HG03060 (cell line): ENCODE data around the gene DYNC2LI1.
"Not testable (repeated sequence)": the region's sequence is repeated elsewhere in the genome, so short reads cannot be mapped to it uniquely, and the experiment has no call there.

Experiments
- ATAC-seq: cut with Tn5 transposase; IDR thresholded peaks from one replicate; pipeline ENCODE4 v1.9.1; 2021; ENCODE audit warnings: low read depth, moderate number of reproducible peaks; ENCODE audit not compliant: unreplicated experiment

DYNC2LI1 gene

DNA sequence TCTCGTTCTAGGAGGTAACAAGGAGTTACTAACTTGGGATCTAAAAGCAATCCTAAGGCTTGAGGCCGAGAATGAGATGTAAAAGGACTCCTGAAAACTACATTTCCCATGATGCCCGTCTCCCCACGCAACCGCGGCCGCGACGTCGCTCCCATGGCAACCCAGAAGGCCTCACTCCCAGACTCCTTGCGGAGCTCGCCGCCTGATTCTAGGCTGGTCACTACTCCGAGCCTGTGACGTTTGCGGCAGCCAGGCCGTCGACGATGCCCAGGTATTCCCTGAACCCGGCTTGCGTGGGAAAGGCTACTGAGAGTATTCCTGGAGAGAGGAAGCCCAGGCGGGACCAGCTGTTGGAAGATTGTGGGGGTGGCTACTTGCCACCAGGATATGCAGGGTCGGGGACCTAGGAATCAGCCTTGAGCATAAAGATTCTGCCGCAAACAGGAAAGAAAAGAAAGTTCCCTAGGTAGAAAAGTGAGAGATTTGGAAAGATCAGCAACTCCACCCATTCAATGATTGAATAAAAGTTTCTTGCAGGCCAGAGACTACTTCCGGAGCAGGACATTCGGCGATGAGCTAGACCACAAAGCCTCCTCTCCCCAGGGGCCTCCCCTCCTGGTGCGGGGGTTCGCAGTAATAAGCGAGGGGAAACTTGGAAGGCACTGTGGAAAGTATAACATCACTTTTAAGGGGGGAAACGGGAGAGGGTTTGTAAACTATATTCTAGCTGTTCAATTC lies at the start of gene DYNC2LI1:
TSS of gene DYNC2LI1 (plus strand) at position 164 of the 738 bp plus-strand sequence. CDS start at position 264, 100 bp downstream.
- no peak for ATAC-seq

DNA sequence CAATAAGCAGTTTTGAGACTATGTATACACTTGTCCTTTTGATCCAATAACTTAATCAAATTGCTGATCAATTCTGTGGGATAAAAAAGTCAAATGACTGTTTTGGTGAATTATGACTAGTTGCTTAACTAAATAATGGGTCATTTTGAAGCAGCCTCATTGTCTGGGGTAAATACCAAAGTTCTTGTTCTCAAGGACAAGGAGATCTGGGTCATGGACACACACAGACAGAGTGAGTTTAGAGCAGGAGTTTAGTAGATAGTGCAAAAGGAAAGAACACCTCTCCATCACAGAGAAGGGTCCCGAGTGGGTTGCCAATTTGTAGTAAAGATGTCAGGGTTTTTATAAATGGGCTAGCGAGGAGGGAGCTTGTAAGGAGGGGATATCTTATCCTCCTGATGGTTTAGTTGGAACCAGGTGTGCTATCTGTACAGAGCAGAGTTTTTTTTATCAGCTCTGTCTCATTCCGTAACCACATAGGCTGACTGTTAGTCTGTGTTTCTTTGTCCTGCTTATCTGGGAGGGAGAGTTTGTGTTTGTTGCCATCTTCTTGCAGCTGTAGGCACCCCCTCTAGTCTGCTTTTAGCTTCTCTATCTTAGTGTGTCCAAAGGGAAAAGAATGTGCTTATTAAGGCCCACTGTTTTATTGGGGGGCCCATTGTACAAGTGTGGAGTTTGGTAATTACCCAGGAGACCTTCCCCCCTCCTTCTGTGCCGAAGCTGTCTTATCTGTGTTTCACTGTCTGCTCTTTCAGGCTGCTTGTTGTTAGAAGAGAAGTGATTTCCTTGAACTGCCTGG lies 48.9 kb upstream of the DYNC2LI1 start:
- no peak for ATAC-seq

GRCh38 chr2:43725711-43726246 lies 48.1 kb upstream of the DYNC2LI1 start:
- ATAC-seq, result no peak

DNA sequence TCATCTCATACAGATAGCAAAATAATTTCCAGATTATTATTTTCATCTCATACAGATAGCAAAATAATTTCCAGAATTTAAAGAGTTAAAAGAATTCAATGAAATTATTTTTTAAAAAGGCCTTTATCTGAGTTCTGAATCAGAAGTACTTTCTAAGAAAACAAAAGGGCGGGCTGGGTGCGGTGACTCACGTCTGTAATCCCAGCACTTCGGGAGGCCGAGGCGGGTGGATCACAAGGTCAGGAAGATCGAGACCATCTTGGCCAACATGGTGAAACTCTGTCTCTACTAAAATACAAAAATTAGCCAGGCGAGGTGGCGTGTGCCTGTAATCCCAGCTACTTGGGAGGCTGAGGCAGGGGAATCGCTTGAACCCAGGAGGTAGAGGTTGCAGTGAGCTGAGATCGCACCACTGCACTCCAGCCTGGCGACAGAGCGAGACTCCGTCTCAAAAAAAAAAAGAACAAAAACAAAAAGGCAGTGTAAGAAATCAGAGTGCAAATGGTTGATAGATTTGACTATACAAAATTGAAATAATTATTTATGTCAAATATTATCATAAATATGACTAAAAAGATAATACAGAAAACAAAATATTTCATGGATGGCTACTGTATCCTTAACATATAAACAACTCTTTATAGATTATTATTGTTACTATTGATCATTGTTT lies 46.7 kb upstream of the DYNC2LI1 start:
- not testable (repeated sequence) for ATAC-seq

- no peak for ATAC-seq
Observed at GRCh38 chr2:43727634-43728014, 46.2 kb upstream of the DYNC2LI1 start.

DNA sequence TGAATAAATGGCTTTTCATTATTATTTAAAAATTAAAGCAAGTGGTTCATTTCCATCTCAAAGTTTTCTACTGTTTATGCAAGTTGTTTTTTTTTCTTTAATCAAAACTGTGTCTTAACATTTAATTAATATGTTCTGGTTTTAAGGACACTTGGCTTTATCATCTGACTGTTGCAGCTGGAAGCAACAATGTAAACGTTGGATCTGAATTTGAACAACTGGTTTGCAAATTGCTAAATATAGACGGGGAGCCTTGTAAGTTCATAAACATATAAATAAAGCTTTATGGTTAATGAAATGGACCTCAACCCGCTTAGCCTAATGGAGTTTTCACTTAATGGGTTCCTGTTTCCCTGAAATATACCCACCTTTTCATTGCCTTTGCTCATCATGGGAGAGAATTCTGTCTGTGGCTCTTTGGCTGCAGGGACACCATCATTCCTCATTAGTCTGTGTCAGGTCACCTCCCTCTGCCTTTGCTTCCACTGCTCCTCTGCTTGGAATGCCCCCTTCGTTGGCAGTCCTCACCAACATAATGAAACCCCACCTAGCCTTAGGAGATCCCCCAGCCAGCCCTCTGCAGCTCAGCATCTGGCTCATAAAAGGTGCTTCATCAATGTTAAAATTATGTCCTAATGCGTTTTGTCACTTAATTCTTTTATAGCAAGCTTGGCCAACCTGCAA lies 44.2 kb upstream of the DYNC2LI1 start:
- no peak for ATAC-seq

DNA sequence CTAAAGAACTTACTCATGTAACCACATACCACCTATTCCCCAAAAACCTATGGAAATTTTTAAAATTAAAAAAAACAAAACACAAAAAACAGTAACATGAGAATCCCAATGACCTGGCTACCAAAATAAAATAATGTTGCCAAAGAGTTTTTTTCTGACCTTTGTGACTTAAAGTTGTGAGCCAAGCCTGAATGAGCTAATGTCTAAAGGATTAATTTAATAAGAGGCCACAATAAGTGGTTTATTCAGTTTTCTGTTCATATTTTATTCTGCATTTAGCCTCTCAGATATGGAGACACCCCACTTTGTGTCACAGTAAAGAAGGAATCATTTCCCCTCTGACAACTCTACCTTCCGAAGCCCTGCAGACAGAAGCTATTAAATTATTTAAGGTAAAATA lies 42.6 kb upstream of the DYNC2LI1 start:
- no peak for ATAC-seq

DNA sequence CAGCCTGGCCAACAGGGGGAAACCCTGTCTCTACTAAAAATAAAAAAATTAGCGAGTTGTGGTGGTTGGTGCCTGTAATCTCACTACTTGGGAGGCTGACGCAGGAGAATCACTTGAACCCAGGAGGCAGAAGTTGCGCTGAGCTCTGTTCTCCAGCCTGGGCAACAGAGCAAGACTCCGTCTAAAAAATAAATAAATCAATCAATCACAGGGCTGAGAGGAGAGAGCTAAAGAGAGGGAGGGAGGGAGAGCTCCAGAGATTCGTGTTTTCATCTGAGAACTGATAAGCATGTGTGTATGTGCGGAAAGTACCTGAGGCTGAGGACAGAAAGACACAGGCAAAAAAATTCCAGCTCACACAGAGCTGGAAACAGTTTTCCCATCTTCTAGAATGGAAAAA lies 37.2 kb upstream of the DYNC2LI1 start:
- ATAC-seq, result no peak

- no peak for ATAC-seq
Observed at GRCh38 chr2:43737097-43737854, 36.6 kb upstream of the DYNC2LI1 start.

- ATAC-seq, result no peak
Observed at GRCh38 chr2:43737855-43738254, 36.0 kb upstream of the DYNC2LI1 start.

DNA sequence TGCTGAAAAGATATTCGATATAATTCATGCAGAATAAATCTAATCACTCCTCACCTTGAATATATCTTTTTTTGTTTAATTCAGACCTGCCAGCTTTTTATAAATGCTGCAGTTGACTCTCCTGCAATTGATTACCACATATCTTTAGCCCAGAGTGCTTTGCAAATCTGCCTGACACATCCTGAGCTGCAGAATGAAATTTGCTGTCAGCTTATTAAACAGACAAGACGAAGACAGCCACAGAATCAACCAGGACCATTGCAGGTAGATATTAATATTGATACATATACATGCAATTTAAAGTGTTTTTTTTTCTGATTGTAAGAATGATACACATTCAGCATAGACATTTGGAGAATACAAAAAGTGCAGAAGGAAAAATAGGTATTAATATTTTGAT lies 35.6 kb upstream of the DYNC2LI1 start:
- ATAC-seq, result no peak

- ATAC-seq, result no peak
Observed at GRCh38 chr2:43743706-43744105, 30.1 kb upstream of the DYNC2LI1 start.

DNA sequence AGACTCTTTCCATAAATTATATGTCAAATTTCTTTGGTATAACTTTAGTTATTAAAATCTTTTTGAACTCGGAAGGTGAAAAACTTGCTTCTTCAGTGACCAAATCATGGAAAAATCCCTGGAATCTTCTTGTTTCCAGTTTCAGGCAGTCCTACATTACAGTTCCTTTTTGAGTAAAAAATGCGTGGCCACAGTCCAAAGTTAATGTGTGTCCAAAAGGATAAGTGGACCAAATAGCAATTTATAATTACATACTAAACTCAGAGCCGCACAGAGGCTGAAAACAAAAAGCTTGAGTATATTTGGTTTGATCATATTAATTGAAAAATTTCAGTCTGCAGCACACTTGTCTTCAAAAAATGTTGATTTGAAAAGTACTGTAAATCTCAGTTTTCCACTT lies 28.4 kb upstream of the DYNC2LI1 start:
- ATAC-seq, result no peak

DNA sequence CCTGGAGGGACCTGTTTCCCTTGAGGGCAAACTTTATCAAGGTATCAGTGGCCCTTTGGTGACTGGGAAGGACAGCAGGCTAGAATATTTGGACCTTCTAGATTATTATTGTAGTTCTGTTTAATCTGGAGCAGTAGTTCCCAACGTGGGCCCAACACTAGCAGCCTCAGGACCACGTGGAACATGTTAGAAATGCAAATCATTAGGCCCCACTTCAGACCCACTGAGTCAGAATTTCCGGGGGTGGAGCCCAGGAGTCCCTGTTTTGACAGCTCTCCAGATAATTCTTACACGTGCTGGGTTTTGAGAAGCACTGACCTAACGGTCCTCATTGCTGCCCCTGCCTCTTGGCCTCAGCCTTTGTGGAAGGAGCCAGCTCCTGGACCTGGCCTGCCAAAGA lies 25.5 kb upstream of the DYNC2LI1 start:
- ATAC-seq, result no peak

DNA sequence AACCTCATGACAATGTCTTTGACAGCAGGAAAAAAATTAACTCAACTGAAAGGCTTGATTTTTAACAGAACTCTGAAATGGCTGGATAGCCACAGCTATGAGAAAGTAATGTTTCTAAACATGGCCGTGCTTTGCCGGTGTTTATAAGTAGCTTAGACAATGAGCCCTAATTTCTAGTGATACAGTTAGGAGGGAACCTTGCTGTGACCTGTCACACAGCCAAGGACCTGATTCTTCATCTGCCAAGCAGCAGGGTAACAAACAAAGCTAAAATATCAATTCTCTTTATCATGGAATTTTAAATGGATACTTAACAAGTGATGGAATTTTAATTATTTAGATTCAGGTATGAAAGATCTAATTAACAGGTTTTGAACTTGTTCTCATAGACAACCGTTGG lies 24.3 kb upstream of the DYNC2LI1 start:
- no peak for ATAC-seq

DNA sequence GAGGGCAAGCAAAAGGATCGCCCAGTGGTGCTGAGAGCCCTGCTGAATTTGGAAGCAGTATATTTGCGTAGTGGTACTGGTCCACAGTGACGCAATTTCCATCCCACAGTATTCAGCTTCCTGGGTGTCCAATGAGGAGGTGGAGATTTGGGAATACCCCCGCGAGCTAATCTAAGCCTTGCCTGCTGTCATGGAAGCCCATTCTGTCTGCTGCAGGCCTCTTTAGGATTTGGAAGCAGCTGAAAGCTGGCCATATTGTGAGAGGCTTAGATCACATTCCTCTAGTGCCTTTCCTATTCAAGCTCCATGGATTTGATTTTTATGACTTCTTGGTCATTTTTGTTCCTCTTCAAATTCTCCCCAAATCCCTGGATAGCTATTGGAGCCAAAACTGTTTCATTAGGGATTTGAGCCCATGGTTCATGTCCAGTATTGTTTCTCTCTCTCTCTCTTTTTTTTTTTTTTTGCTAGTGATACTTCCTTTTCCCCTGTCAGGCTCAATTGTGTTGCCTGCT lies 22.3 kb upstream of the DYNC2LI1 start:
- no peak for ATAC-seq

DNA sequence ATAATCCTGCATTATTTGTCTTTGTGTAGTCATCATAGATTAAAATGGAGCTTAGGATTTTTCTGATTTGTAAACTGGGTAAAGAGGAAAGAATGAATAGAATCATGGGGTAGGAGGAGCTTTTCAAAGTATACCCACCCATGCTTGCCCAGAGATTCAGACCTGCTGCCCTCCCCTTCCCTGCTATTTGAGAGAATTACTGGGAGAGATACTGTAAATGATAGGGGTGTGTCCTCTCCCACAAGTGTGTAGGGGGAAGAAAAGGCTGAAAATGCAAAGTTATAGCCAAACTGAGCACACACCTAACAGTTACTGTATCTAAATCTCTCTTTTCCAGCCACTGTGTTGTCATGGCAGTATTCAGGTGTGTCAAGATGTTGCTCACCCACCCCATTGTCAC lies 21.5 kb upstream of the DYNC2LI1 start:
- ATAC-seq, result no peak

- no peak for ATAC-seq
Observed at GRCh38 chr2:43754180-43754579, 19.7 kb upstream of the DYNC2LI1 start.

GRCh38 chr2:43758739-43759138 lies 15.1 kb upstream of the DYNC2LI1 start:
- no peak for ATAC-seq

GRCh38 chr2:43759195-43759594 lies 14.6 kb upstream of the DYNC2LI1 start:
- no peak for ATAC-seq
